ENCODE measurements around the gene LDLRAD3.

The LDLRAD3 gene

GRCh38 chr11:36071917-36072500 is 128.1 kb downstream of the LDLRAD3 start:
- no peak for DNase-seq (ENCODE audit: low read depth in 3 of 3, low spot score in 1 of 3)

DNA sequence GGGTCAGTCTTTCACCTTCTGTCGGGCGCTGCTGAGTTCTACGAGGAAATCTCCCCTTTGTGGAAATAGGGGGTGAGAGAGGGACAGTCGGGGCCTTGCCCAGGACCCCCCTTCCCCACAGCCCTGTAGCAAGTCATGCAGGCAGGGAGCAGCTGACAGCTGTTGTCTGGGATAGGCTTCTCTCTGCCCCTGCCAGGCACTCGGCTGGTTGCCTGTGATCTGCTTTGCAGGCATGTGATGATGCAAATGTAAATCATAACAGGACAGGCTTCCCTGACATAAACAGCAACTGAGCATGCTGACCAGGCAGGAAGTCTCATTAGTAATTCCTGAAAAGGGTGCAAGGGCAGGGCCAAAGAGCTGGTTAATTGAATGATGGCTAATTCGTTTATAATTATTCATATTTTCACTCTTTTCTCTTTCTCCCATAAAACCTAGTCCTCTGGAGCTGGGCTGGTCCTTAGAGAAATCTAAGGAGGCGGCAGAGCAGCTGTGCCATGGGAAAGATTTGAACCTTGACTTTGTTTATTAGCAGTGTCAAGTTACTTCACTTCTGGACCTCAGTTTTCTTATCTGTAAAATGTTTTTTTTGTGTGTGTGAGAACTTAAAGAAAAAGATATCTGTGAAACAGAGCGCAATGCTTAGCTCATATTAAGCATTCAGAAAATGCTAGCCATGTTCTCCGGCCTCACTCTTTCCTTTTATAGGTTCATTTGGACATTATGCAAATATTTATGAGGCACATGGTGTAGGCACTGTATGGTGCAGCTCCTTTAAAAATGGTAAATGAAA is 129.7 kb downstream of the LDLRAD3 start:
- no peak for DNase-seq (ENCODE audit: low read depth in 3 of 3, low spot score in 1 of 3)

GRCh38 chr11:36074941-36075431 is 131.1 kb downstream of the LDLRAD3 start:
- DNase-seq (ENCODE audit: low read depth in 3 of 3, low spot score in 1 of 3): no peak

- DNase-seq (ENCODE audit: low read depth in 3 of 3, low spot score in 1 of 3): no peak
These were observed 133.5 kb downstream of the LDLRAD3 start for GRCh38 chr11:36077368-36077767.

GRCh38 chr11:36077886-36078685 is 134.2 kb downstream of the LDLRAD3 start:
- no peak for DNase-seq (ENCODE audit: low read depth in 3 of 3, low spot score in 1 of 3)

DNA sequence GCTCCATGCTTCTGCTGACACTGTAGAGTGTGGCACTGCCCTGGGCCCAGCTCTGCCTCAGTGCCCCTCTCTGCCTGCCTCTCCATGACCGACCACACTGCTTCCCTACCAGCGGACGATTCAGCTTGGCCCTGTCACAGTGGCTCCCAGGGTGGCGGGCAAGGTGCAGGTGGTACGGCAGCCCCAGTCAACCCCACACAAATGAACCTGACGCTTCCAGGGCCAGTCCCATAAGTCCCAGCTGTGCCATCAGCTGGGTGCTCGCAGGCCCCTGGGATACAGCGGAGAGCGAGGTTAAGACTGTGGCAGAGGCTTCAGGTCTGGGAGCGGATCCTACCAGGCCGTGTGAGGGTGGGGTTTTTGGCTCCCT is 134.8 kb downstream of the LDLRAD3 start:
- no peak for DNase-seq (ENCODE audit: low read depth in 3 of 3, low spot score in 1 of 3)

DNA sequence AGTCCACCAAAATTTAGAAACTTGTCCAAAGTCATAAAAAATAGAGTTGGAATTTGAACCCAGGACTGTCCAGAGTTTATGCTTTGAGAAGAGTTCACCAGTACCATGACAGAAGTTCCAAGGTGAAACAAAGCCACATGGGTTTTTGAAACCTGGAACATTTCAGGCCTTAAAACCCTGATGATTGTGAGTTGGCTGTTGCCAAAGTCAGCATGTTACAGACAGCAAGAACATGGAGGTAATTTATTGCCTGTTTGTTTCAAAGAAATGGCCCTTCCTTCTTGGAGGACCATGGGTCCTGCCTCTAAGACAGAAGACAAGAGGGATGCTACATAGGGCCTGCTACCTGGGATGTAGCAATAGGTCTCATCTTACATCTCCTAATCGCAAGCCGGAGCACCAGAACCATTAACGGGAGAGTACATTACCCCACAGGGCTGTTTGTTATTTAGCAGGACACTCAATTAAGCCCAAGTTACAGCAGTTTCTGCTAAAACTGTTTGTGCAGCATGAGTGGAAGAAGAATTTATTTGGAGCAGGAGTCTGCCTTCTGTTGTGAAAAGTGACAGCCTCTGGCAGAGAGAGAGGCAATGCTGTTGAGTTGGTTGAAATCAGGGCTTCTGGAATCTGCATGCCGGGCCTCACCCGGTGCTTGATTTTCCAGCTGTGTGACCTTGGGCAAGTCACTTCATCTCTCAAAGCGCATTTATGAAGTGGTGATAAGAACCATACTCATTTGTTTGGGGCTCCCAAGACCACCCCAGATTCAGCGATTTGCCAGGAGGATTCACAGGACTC is 136.2 kb downstream of the LDLRAD3 start:
- DNase-seq (ENCODE audit: low read depth in 3 of 3, low spot score in 1 of 3): no peak

GRCh38 chr11:36081274-36081945 is 137.5 kb downstream of the LDLRAD3 start:
- no peak for DNase-seq (ENCODE audit: low read depth in 3 of 3, low spot score in 1 of 3)

GRCh38 chr11:36086366-36086765 is 142.5 kb downstream of the LDLRAD3 start:
- no peak for DNase-seq (ENCODE audit: low read depth in 3 of 3, low spot score in 1 of 3)

- DNase-seq (ENCODE audit: low read depth in 3 of 3, low spot score in 1 of 3): no peak
These were observed 144.6 kb downstream of the LDLRAD3 start for GRCh38 chr11:36088266-36088972.

DNA sequence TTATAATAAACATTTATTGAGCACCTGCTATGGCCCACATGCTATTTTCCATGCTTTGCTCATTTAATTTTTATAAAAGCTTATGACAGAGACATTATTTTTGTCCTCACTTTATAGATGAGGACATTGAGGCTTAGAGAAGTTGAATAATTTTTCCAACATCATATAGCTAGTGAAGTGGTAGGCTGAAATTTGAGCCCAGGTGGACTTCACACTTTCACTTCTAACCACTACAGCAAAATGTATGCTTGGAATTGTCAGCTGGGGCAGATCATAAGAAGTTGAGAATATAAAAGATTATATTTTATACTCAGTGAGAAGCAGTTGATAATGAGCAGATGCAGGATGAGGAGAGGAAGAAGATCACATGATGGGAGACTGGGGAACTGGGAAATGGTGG is 146.1 kb downstream of the LDLRAD3 start:
- no peak for DNase-seq (ENCODE audit: low read depth in 3 of 3, low spot score in 1 of 3)

DNA sequence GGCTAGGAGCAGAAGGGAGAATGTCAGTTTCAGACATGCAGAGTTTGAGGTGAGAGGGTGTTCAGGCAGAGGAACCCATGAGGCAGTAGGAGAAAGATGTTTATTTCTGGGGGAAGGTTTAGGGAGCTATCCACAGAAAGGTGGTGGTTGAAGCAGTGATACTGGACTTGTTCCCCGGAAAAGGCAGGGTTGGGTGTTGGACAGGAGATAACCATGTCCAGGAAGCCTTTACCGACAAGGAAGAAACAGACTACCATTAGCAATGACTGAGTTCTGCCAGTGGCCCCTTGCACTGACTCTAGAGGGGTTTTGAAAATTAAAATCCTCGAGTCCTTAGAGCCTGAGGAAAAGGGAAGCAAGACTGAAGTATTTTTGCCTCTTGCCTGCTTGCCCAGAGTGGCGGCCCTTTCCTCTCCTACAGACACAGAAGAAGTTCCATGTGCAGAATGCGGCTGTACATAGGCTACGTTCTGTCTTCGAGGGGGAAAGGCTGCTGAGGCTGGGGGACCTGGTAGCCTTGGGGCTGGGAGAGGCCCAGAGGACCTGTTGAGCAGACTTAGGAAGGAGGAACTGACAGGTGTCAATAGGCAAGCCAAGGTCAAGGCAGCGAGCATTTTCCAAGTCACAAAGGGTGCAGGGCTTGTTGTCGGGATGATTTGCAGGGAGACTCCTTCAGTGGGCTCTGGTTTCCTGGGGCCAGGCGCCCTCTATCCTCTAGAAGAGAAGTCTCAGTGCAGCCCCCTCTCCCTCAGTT is 146.7 kb downstream of the LDLRAD3 start:
- DNase-seq (ENCODE audit: low read depth in 3 of 3, low spot score in 1 of 3): no peak

DNA sequence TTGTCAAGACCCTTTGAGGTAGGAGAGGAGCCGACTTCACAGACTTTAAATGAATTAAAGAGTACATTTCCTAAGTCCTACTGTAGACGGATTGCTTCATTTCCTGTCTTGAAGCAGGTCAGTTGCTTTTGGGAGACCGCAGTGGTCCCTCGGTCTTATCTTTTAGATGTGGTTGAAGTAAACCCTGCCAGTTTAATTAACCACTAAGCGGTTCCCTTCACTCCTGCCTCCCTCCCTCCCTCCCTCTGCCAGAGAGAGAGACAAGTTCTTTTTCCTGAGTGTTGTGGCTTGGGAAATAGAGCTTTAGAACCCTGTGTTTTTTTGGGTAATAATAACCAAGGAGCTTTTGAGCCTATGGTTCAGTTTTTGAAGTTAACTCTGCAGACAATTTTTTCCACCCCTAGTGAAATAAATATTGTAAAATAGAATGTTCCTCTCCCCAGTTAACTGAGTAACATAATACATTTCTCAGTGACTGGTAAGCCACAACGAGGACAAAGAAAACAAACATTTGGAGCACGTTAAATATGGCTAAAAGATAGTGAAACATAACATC is 147.5 kb downstream of the LDLRAD3 start:
- no peak for DNase-seq (ENCODE audit: low read depth in 3 of 3, low spot score in 1 of 3)

DNA sequence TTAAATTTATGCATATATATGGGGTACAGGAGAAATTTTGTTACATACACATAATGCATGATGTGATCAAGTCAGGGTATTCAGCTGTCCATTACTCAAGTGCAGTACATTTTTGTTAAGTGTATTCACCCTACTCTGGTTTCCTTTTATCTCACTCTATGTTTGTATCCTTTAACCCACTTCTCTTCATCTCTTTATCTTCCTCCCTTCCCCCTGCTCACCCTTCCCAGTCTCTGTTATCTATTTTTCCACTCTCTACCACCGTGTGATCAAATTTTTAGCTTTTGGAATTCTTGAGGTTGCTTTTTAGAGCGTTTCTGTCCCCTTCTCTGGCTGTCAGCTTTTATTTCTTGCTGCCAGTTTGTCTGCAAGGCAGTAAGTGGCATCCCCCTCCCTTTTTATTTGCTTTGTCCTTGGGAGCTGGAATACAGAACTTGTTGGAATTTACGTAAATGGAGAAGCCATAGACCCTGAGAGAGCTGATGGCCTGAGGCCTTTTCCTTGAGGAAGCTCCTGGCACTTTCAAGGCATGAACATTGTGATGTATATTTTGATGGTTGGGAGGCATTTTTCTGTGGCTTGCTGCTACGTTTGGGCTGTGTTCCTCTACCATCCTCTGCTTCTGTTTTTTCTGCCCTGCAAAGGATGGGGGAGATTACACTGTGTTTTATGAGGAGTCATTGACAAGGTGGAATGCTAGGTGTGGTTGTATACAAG is 148.6 kb downstream of the LDLRAD3 start:
- DNase-seq (ENCODE audit: low read depth in 3 of 3, low spot score in 1 of 3): no peak

- no peak for DNase-seq (ENCODE audit: low read depth in 3 of 3, low spot score in 1 of 3)
These were observed 149.7 kb downstream of the LDLRAD3 start for GRCh38 chr11:36093548-36093947.

GRCh38 chr11:36094164-36094563 is 150.3 kb downstream of the LDLRAD3 start:
- DNase-seq (ENCODE audit: low read depth in 3 of 3, low spot score in 1 of 3): no peak

DNA sequence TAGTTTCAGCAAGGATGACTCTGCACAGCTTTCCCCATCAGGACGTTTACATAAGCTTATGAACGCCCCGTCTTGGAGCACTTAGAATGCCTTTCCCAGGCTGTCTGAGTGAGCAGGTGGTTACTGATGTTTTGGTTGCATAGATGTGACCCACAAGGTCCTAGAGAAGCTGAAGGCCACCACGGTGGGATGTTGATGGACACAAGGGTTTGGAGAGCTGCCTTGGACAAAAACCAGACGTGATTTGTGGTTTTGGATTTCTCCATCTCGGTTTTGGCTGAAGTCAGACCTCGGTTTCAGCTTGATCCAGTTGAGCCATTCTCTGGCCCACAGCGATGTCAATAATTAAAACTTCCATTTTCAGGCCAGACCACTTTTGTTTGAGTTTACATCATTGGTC is 151.9 kb downstream of the LDLRAD3 start:
- no peak for DNase-seq (ENCODE audit: low read depth in 3 of 3, low spot score in 1 of 3)

DNA sequence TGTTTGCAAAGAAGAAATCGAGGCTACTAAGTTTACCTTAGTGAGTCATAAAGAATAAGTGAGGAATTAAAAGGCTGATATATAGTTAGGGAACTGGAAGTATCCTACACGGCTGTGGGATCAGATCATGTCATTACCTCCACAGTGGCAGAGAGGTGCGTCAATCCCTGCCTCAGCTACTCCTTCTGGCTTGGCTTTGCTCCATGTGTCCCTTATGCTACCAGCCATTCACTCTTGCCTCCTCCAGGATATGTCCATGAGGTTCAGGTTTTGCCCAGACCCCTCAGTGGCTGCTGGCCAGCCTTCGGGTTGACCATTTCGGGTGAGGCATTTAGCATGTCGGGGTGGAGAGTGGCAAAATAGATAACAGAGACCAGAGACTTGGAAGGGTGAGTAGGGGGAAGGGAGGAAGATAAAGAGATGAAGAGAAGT is 153.4 kb downstream of the LDLRAD3 start:
- no peak for DNase-seq (ENCODE audit: low read depth in 3 of 3, low spot score in 1 of 3)

Data from stimulated activated CD4-positive, alpha-beta T cell treated with anti-CD3 and anti-CD28 coated beads, TNF-alpha, amount 100 ng/mL, for 1 hour (primary cell).